ENCODE results near the gene FNBP1L.

Gene FNBP1L

GRCh38 chr1:93435443-93435842, 12.5 kb upstream of the FNBP1L start:
- no peak for TF ChIP-seq CTCF (conservative IDR thresholded peaks at IDR 0.05; ENCODE audit: low read length)
- no peak for DNase-seq (ENCODE audit: low read depth)
- no peak overlapping the region for H3K4me3 ChIP-seq (ENCODE audit: low read length)

DNA sequence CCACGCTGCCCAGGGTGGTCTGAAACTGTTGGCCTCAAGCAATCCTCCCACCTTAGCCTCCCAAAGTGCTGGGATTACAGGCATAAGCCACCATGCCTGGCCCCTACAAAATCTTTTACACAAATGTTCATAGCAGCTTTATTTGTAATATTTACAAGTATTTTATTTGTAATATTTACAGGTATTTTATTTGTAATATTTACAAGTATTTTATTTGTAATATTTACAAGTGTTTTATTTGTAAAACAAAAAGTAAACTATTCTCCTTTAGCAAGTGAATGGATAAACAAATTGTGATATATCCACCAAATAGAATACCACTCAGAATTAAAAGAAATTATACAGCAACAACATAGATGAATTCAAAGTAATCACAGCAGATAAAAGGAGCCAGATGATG, 11.4 kb upstream of the FNBP1L start:
- no peak for TF ChIP-seq CTCF (conservative IDR thresholded peaks at IDR 0.05; ENCODE audit: low read length)
- H3K4me3 ChIP-seq (ENCODE audit: low read length): no peak overlapping the region
- no peak for DNase-seq (ENCODE audit: low read depth)

DNA sequence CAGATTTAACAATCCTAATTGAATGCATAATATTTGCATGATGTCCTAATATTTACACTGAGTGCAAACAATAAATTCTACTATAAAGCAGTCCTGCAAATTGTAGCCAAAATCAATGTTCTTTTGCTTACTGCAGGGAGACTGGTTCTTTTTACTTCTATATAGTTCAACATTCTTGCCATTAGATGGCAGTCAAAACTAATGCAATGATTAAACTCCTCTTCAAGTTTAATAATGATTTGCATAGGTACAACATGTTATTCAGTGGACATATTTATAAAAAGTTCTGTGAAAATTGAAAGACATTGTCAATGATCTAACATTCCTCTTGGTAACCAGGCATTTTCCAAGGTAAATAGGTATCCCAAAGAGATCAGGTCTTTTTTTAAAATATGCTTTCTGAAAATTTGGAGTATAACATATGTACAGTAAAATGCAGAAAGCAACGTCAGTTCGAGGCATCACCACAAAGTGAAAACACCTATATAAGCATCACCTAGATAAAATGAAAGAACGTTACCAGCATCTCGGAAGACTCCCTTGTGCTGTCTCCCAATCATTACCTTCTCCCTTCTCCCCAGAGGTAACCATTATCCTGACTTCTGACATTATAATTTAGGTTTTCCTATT, 9.8 kb upstream of the FNBP1L start:
- peak; percentile 63 for DNase-seq (ENCODE audit: low read depth)

DNA sequence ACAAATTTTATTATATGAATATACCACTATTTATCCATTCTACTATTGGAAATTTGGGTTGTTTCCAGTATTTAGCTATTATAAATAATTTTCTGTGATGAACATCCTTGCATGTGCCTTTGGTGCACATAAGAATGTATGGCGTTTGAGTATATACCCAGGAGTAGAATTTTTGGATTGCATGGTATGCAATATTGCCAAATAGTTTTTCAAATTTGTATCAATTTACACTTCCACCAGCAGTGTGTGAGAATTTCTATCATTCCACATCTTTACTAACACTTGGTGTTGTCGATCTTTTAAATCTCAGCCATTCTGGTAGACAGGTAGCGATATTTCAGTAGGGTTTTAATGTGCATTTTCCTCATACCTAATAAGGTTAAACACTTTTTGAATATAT, 9.2 kb upstream of the FNBP1L start:
- TF ChIP-seq CTCF (conservative IDR thresholded peaks at IDR 0.05; ENCODE audit: low read length): no peak
- DNase-seq (ENCODE audit: low read depth): peak; percentile 29
- H3K4me3 ChIP-seq (ENCODE audit: low read length): no peak overlapping the region

More for the DNA sequence above, 9.8 kb upstream of the FNBP1L start:
- no peak overlapping the region for H3K4me3 ChIP-seq (ENCODE audit: low read length)
- peak; percentile 66 for TF ChIP-seq CTCF (conservative IDR thresholded peaks at IDR 0.05; ENCODE audit: low read length)

- DNase-seq (ENCODE audit: low read depth): no peak
- no peak overlapping the region for H3K4me3 ChIP-seq (ENCODE audit: low read length)
- TF ChIP-seq CTCF (conservative IDR thresholded peaks at IDR 0.05; ENCODE audit: low read length): no peak
These were observed 7.6 kb upstream of the FNBP1L start for GRCh38 chr1:93440272-93440671.

- H3K4me3 ChIP-seq (ENCODE audit: low read length): no peak overlapping the region
- DNase-seq (ENCODE audit: low read depth): no peak
- TF ChIP-seq CTCF (conservative IDR thresholded peaks at IDR 0.05; ENCODE audit: low read length): no peak
These were observed 7.2 kb upstream of the FNBP1L start for GRCh38 chr1:93440706-93441105.

DNA sequence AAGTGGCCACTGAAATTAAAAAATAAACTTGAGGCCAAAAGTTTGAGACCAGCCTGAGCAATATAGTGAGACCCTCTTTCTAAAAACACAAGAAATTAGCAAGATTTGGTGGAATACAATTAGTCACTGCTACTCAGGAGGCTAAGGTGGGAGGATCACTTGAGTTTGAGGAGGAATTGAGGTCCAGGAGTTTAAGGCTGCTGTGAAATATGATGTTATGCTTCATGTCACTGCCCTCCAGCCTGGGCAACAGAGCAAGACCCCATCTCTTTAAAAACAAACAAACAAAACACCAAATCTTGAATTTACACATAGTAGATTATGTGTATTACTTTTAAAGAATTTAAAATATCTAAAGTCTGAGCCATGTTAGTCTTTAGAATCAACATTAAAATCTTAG, 6.3 kb upstream of the FNBP1L start:
- TF ChIP-seq CTCF (conservative IDR thresholded peaks at IDR 0.05; ENCODE audit: low read length): no peak
- DNase-seq (ENCODE audit: low read depth): no peak
- H3K4me3 ChIP-seq (ENCODE audit: low read length): no peak overlapping the region

Measured in AG10803 (cell line).